Astrocyte (in vitro differentiated cells and primary cell): ENCODE results near the gene SMOC1. TPM values are rescaled to one million over a fixed set of nuclear protein-coding genes. Genes with fewer than 3 reads are reported as not detected.

ENCODE experiments used
- DNase-seq: peaks from one replicate; pipeline ENCODE4 v3.0.0-alpha.2; 2010; ENCODE audit warnings: low read depth
- FAIRE-seq: peaks from 2 replicates; lab custom pipeline; 2011; peaks lifted over from hg19 to GRCh38; lab: Jason Lieb, UNC
- H2AFZ ChIP-seq: 2 replicates; pipeline ENCODE4 v1.6.0; 2012; ENCODE audit warnings: low read depth, low read length, inconsistent platforms
- H3K27ac ChIP-seq: 2 replicates; pipeline ENCODE4 v1.5.1; 2011; ENCODE audit warnings: low read depth, low read length, inconsistent platforms
- H3K27me3 ChIP-seq: 2 replicates; pipeline ENCODE4 v1.6.0; 2011; ENCODE audit warnings: low read length, inconsistent platforms; ENCODE audit not compliant: insufficient read depth
- H3K36me3 ChIP-seq: 2 replicates; pipeline ENCODE4 v1.5.1; 2011; ENCODE audit warnings: low read length, inconsistent platforms; ENCODE audit not compliant: insufficient read depth
- H3K4me1 ChIP-seq: 2 replicates; pipeline ENCODE4 v1.5.1; 2011; ENCODE audit warnings: low read length, inconsistent platforms; ENCODE audit not compliant: insufficient read depth
- H3K4me2 ChIP-seq: 2 replicates; pipeline ENCODE4 v1.6.0; 2012; ENCODE audit warnings: low read length, inconsistent platforms
- H3K4me3 ChIP-seq: 2 replicates; pipeline ENCODE4 v1.5.1; 2011; ENCODE audit warnings: low read depth, mild to moderate bottlenecking, low read length, inconsistent platforms; ENCODE audit not compliant: insufficient read depth
- H3K79me2 ChIP-seq: 2 replicates; pipeline ENCODE4 v1.6.0; 2012; ENCODE audit warnings: mild to moderate bottlenecking, low read length, inconsistent platforms; ENCODE audit not compliant: insufficient read depth
- H3K9ac ChIP-seq: 2 replicates; pipeline ENCODE4 v1.6.0; 2012; ENCODE audit warnings: mild to moderate bottlenecking, low read length, inconsistent platforms
- H3K9me3 ChIP-seq: 2 replicates; pipeline ENCODE4 v1.5.1; 2012; ENCODE audit warnings: low read depth, mild to moderate bottlenecking, low read length, inconsistent platforms; ENCODE audit not compliant: insufficient read depth
- H4K20me1 ChIP-seq: 2 replicates; pipeline ENCODE4 v1.6.0; 2012; ENCODE audit warnings: low read length, inconsistent platforms; ENCODE audit not compliant: insufficient read depth
- H3K27ac Mint-ChIP-seq: one replicate; pipeline ENCODE4 v1.8.0; 2021; ENCODE audit warnings: mild to moderate bottlenecking, mixed read lengths; ENCODE audit not compliant: unreplicated experiment
- H3K27me3 Mint-ChIP-seq: one replicate; pipeline ENCODE4 v1.8.0; 2021; ENCODE audit warnings: low read depth, mixed read lengths; ENCODE audit not compliant: unreplicated experiment
- H3K36me3 Mint-ChIP-seq: one replicate; pipeline ENCODE4 v1.8.0; 2021; ENCODE audit warnings: low read depth, mixed read lengths; ENCODE audit not compliant: unreplicated experiment
- H3K4me1 Mint-ChIP-seq: one replicate; pipeline ENCODE4 v1.8.0; 2021; ENCODE audit warnings: low read depth, mixed read lengths; ENCODE audit not compliant: unreplicated experiment
- H3K4me3 Mint-ChIP-seq: one replicate; pipeline ENCODE4 v1.8.0; 2021; ENCODE audit warnings: mild to moderate bottlenecking, moderate library complexity, mixed read lengths; ENCODE audit not compliant: unreplicated experiment
- H3K9me3 Mint-ChIP-seq: one replicate; pipeline ENCODE4 v1.8.0; 2021; ENCODE audit warnings: mild to moderate bottlenecking, mixed read lengths; ENCODE audit not compliant: unreplicated experiment
- EZH2 ChIP-seq: IDR thresholded peaks from 2 replicates; pipeline ENCODE4 v1.6.1; 2012; ENCODE audit warnings: mild to moderate bottlenecking, low read length, inconsistent platforms; ENCODE audit not compliant: insufficient read depth
- total RNA-seq: library from RNA; stranded (reverse); gene quantifications from 2 replicates; pipeline ENCODE4 v1.2.1, GENCODE V29; 2021
- TF ChIP-seq, protein P1 (sequence below): IDR thresholded peaks from 2 replicates; pipeline ENCODE4 v1.5.1; 2011; ENCODE audit warnings: low read depth, mild to moderate bottlenecking, inconsistent platforms, low read length, moderate library complexity; ENCODE audit not compliant: insufficient read depth

The SMOC1 gene
- total RNA-seq, 1 donor from 2014 or later, result 0.16 TPM

GRCh38 chr14:69992564-69992963 is 113.3 kb downstream of the SMOC1 start:
- peaks cover under 1% of the 10 kb centered on the region for H3K4me1 ChIP-seq
- no peak overlapping the region for H3K27ac ChIP-seq
- H3K4me1 Mint-ChIP-seq, result peaks cover 6% of the 10 kb centered on the region
- H3K79me2 ChIP-seq, result no peaks in the 10 kb centered on the region
- FAIRE-seq (no peak), DNase-seq (no peak)
- H3K4me3 Mint-ChIP-seq, result no peak overlapping the region
- H3K4me2 ChIP-seq, result no peak overlapping the region
- H3K27ac Mint-ChIP-seq, result no peak overlapping the region
- no peaks in the 10 kb centered on the region for H3K36me3 Mint-ChIP-seq
- H3K27me3 Mint-ChIP-seq, result peaks cover 7% of the 10 kb centered on the region
- no peaks in the 10 kb centered on the region for H3K36me3 ChIP-seq
- no peaks in the 10 kb centered on the region for H4K20me1 ChIP-seq
- H3K9me3 ChIP-seq, result no peaks in the 10 kb centered on the region
- peaks cover 5% of the 10 kb centered on the region for H3K9me3 Mint-ChIP-seq
- TF ChIP-seq, protein P1, sequence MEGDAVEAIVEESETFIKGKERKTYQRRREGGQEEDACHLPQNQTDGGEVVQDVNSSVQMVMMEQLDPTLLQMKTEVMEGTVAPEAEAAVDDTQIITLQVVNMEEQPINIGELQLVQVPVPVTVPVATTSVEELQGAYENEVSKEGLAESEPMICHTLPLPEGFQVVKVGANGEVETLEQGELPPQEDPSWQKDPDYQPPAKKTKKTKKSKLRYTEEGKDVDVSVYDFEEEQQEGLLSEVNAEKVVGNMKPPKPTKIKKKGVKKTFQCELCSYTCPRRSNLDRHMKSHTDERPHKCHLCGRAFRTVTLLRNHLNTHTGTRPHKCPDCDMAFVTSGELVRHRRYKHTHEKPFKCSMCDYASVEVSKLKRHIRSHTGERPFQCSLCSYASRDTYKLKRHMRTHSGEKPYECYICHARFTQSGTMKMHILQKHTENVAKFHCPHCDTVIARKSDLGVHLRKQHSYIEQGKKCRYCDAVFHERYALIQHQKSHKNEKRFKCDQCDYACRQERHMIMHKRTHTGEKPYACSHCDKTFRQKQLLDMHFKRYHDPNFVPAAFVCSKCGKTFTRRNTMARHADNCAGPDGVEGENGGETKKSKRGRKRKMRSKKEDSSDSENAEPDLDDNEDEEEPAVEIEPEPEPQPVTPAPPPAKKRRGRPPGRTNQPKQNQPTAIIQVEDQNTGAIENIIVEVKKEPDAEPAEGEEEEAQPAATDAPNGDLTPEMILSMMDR, result no peak
- no peak for TF ChIP-seq EZH2
- H3K4me3 ChIP-seq, result no peak overlapping the region
- H3K9ac ChIP-seq, result no peak overlapping the region
- H3K27me3 ChIP-seq, result no peaks in the 10 kb centered on the region
- H2AFZ ChIP-seq, result no peak overlapping the region

GRCh38 chr14:69993326-69993725 is 114.1 kb downstream of the SMOC1 start:
- Mint-ChIP-seq H3K4me1 (peaks cover 6% of the 10 kb centered on the region), H3K9me3 (peaks cover 5% of the 10 kb centered on the region), H3K36me3 (no peaks in the 10 kb centered on the region), H3K27ac (no peak overlapping the region), H3K27me3 (peaks cover 7% of the 10 kb centered on the region), H3K4me3 (no peak overlapping the region)
- no peak overlapping the region for H3K27ac ChIP-seq
- DNase-seq (no peak), FAIRE-seq (no peak)
- no peak overlapping the region for H3K4me3 ChIP-seq
- no peaks in the 10 kb centered on the region for H3K79me2 ChIP-seq
- no peaks in the 10 kb centered on the region for H3K27me3 ChIP-seq
- no peak overlapping the region for H3K9ac ChIP-seq
- H4K20me1 ChIP-seq, result no peaks in the 10 kb centered on the region
- TF ChIP-seq, protein P1, result no peak
- no peak for TF ChIP-seq EZH2
- no peak overlapping the region for H3K4me2 ChIP-seq
- peaks cover 8% of the 10 kb centered on the region for H3K4me1 ChIP-seq
- no peaks in the 10 kb centered on the region for H3K9me3 ChIP-seq
- H2AFZ ChIP-seq, result no peak overlapping the region
- no peaks in the 10 kb centered on the region for H3K36me3 ChIP-seq

- peaks cover 7% of the 10 kb centered on the region for H3K27me3 Mint-ChIP-seq
- H3K9me3 ChIP-seq, result no peaks in the 10 kb centered on the region
- H3K9ac ChIP-seq, result no peak overlapping the region
- H3K4me3 Mint-ChIP-seq, result no peak overlapping the region
- H3K27ac ChIP-seq, result no peak overlapping the region
- H3K36me3 Mint-ChIP-seq, result no peaks in the 10 kb centered on the region
- no peak for FAIRE-seq
- H4K20me1 ChIP-seq, result no peaks in the 10 kb centered on the region
- no peak overlapping the region for H2AFZ ChIP-seq
- no peak overlapping the region for H3K27ac Mint-ChIP-seq
- DNase-seq, result no peak
- peaks cover 14% of the 10 kb centered on the region for H3K4me1 ChIP-seq
- H3K4me3 ChIP-seq, result no peak overlapping the region
- peaks cover 6% of the 10 kb centered on the region for H3K4me1 Mint-ChIP-seq
- no peaks in the 10 kb centered on the region for H3K27me3 ChIP-seq
- TF ChIP-seq EZH2, result no peak
- TF ChIP-seq, protein P1, result no peak
- no peak overlapping the region for H3K4me2 ChIP-seq
- peaks cover 5% of the 10 kb centered on the region for H3K9me3 Mint-ChIP-seq
- H3K79me2 ChIP-seq, result no peaks in the 10 kb centered on the region
- no peaks in the 10 kb centered on the region for H3K36me3 ChIP-seq
These were observed 114.8 kb downstream of the SMOC1 start for GRCh38 chr14:69994002-69994401.
